VCaP (cell line): Measurements from ENCODE around the gene ZNF648.

Source experiments
- H3K27ac ChIP-seq: fragments of 450-650 bp; 2 replicates; pipeline ENCODE4 v1.5.1; 2017
- TF ChIP-seq, protein P1 (sequence below): fragments of 450-650 bp; conservative IDR thresholded peaks from 2 replicates; pipeline ENCODE4 v1.5.1; 2017; ENCODE audit warnings: mild to moderate bottlenecking, moderate library complexity

Gene ZNF648

GRCh38 chr1:182086136-182086535, 24.6 kb upstream of the ZNF648 start:
- TF ChIP-seq, protein P1, sequence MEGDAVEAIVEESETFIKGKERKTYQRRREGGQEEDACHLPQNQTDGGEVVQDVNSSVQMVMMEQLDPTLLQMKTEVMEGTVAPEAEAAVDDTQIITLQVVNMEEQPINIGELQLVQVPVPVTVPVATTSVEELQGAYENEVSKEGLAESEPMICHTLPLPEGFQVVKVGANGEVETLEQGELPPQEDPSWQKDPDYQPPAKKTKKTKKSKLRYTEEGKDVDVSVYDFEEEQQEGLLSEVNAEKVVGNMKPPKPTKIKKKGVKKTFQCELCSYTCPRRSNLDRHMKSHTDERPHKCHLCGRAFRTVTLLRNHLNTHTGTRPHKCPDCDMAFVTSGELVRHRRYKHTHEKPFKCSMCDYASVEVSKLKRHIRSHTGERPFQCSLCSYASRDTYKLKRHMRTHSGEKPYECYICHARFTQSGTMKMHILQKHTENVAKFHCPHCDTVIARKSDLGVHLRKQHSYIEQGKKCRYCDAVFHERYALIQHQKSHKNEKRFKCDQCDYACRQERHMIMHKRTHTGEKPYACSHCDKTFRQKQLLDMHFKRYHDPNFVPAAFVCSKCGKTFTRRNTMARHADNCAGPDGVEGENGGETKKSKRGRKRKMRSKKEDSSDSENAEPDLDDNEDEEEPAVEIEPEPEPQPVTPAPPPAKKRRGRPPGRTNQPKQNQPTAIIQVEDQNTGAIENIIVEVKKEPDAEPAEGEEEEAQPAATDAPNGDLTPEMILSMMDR = no peak
- H3K27ac ChIP-seq = no peak overlapping the region

DNA sequence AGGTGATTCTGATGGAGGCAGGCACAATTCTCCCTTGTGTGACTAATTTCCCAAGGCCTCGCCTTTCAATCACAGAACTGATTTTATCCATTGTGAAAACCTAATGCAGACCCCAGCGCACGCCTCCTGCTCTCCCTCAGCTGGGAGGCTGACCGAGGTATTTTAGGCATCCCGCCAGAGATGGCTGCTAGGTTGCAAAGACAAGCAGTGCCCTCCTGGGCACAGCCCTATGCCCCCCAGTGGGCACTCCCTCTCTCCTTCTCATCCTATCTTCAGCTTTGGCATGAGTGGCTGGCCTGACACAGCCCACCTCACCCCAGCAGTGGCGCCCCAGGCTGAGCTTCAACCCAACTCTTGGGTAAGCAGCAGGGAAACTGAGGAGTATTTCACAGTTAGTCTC, 24.2 kb upstream of the ZNF648 start:
- H3K27ac ChIP-seq = no peak overlapping the region
- TF ChIP-seq, protein P1 = no peak

DNA sequence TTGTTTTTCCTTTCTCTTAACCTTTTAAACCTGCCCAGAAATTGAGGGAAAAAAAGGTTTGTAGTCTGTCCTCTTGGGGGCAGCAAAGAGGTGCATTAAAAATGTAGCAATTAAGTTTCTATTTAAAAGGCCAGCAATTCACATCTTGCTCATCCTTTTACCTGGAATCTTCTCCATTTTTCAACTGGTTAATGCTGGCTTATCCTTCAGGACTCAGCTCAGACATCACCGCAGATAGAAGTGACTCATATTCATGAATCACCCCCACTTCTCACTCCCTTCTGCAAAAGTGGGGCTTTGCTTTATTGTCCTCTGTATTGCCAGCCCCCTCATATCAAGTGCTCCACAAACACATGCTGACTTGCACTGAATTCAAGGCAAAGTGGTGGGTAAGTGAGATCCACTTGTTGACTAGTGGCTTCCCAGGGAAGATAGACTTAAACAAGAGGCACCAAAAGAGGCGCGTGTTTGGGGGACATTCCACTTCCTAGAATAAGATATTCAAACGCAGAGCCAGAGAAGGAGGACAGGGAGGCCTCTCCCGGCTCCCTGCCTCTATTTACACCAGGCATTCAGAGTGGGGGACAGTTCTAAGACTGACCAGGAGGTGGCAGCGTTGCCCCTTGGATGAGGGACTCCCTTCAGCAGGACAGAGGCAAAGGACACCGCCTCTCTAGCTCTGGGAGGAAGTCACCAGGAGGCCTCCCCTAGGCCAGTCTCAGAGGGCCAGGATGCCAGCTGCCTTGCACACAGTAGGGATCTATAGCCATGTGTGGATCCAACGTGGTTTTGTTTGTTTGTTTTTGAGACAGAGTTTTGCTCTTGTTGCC, 23.2 kb upstream of the ZNF648 start:
- TF ChIP-seq, protein P1 = peak; percentile 81
- no peak overlapping the region for H3K27ac ChIP-seq

- TF ChIP-seq, protein P1 = no peak
- H3K27ac ChIP-seq = no peak overlapping the region
Observed at GRCh38 chr1:182083851-182084486, 22.5 kb upstream of the ZNF648 start.

GRCh38 chr1:182080955-182081582, 19.6 kb upstream of the ZNF648 start:
- TF ChIP-seq, protein P1 = peak; percentile 81

GRCh38 chr1:182080040-182080439, 18.5 kb upstream of the ZNF648 start:
- H3K27ac ChIP-seq = no peak overlapping the region
- TF ChIP-seq, protein P1 = no peak

More at GRCh38 chr1:182080955-182081582, 19.6 kb upstream of the ZNF648 start:
- H3K27ac ChIP-seq = no peak overlapping the region

DNA sequence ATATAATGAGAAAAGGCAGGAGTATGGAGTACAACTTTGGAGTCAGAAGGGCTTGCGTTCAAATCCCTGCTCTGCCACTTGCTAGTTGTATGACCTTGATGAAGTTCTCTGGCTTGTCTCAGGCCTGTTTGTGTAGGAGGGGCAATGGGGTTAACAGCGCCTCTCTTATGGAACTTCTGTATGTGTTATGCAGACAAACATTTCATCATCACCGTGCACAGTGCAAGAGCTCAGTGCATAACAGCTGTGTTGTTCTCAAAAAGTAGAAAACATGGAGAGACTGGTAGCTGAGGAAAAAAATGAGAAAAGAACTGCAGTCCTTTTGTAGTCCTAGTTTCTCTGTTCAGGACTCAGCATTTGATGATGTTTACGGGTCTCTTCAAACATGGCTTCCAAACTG, 10.4 kb upstream of the ZNF648 start:
- TF ChIP-seq, protein P1 = no peak
- no peak overlapping the region for H3K27ac ChIP-seq
